GM21825 (cell line): ENCODE results near the gene ROBO2.

Experiments
- ATAC-seq: cut with Tn5 transposase; IDR thresholded peaks from one replicate; pipeline ENCODE4 v1.9.1; 2021; ENCODE audit warnings: mild to moderate bottlenecking, moderate library complexity; ENCODE audit not compliant: unreplicated experiment

Gene ROBO2

GRCh38 chr3:77466562-77467115 is 426.7 kb downstream of the ROBO2 start:
- no peak for ATAC-seq

GRCh38 chr3:77467702-77468625 is 428.1 kb downstream of the ROBO2 start:
- ATAC-seq = no peak

GRCh38 chr3:77468626-77469020 is 428.7 kb downstream of the ROBO2 start:
- ATAC-seq = no peak

GRCh38 chr3:77475507-77475906 is 435.6 kb downstream of the ROBO2 start:
- ATAC-seq = no peak

- ATAC-seq = no peak
Observed at GRCh38 chr3:77479021-77479420, 439.1 kb downstream of the ROBO2 start.

- no peak for ATAC-seq
Observed at GRCh38 chr3:77489216-77489615, 449.3 kb downstream of the ROBO2 start.

GRCh38 chr3:77491961-77492360 is 452.1 kb downstream of the ROBO2 start:
- no peak for ATAC-seq

- no peak for ATAC-seq
Observed at GRCh38 chr3:77500721-77501120, 460.8 kb downstream of the ROBO2 start.

- ATAC-seq = no peak
Observed at GRCh38 chr3:77506384-77506783, 466.5 kb downstream of the ROBO2 start.

- no peak for ATAC-seq
Observed at GRCh38 chr3:77513542-77513941, 473.6 kb downstream of the ROBO2 start.

GRCh38 chr3:77514766-77515165 is 474.9 kb downstream of the ROBO2 start:
- no peak for ATAC-seq

GRCh38 chr3:77524463-77524862 is 484.6 kb downstream of the ROBO2 start:
- ATAC-seq = no peak

GRCh38 chr3:77524946-77525682 is 485.2 kb downstream of the ROBO2 start:
- no peak for ATAC-seq

GRCh38 chr3:77526573-77527113 is 486.7 kb downstream of the ROBO2 start:
- ATAC-seq = no peak

GRCh38 chr3:77529522-77529921 is 489.6 kb downstream of the ROBO2 start:
- ATAC-seq = no peak

- no peak for ATAC-seq
Observed at GRCh38 chr3:77530870-77531269, 491.0 kb downstream of the ROBO2 start.

- no peak for ATAC-seq
Observed at GRCh38 chr3:77535116-77535515, 495.2 kb downstream of the ROBO2 start.

- ATAC-seq = no peak
Observed at GRCh38 chr3:77536038-77536775, 496.3 kb downstream of the ROBO2 start.

GRCh38 chr3:77539014-77539413 is 499.1 kb downstream of the ROBO2 start:
- no peak for ATAC-seq

- ATAC-seq = no peak
Observed at GRCh38 chr3:77539677-77540076, 499.8 kb downstream of the ROBO2 start.
